ENCODE results near the gene RCAN1.
"Not testable (repeated sequence)": the region's sequence is repeated elsewhere in the genome, so short reads cannot be mapped to it uniquely, and the experiment has no call there.

RCAN1 gene

DNA sequence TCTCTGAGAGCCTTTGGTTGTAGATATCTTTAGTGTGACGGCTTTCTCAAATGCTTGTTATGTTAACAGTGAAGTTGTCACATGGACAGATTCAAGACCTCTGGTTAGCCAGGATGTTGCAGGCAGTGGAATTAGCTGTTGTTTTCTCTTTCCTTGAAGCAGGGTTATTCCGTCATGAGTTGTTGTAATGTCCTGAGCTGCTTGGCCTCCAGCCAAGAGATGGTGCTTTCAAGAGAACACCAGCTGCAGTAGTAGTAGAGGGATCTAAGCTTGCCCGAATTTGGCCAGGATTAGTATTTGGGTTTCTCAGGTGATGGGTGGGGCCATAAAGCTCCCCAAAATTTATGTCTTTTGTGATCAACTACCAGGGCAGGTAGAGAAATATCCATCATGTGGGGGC, 116.3 kb downstream of the RCAN1 start:
- Histone ChIP-seq H2AFZ (ENCODE audit: insufficient read depth, low read length, poor library complexity) (no peak overlapping the region), H3K4me2 (ENCODE audit: low read length) (no peak overlapping the region), H4K91ac (ENCODE audit: low read depth, low read length) (peak overlapping the region; percentile 0), H3K9ac (ENCODE audit: low read length) (no peak overlapping the region), H3K4ac (ENCODE audit: low read depth, low read length) (no peak overlapping the region), H2BK120ac (ENCODE audit: insufficient read depth, low read length, poor library complexity) (no peak overlapping the region), H3K79me1 (ENCODE audit: low read length) (peaks cover 5% of the 10 kb centered on the region), H2AK5ac (ENCODE audit: low read length) (no peak overlapping the region), H3K18ac (ENCODE audit: low read length) (no peak overlapping the region), H3K79me2 (ENCODE audit: control insufficient read depth, insufficient read depth, low read length, poor library complexity) (no peaks in the 10 kb centered on the region), H2BK12ac (ENCODE audit: low read length) (peak overlapping the region; percentile 61), H4K8ac (ENCODE audit: low read depth, low read length) (peak overlapping the region; percentile 18), H3K23ac (ENCODE audit: low read length) (no peak overlapping the region), H3K4me3 (ENCODE audit: low read depth, low read length) (no peak overlapping the region), H3K36me3 (ENCODE audit: control insufficient read depth in 1 of 2, insufficient read depth in 2 of 2, low read length in 2 of 2) (no peaks in the 10 kb centered on the region), H4K12ac (ENCODE audit: low read depth, low read length) (no peak overlapping the region), H3K27me3 (ENCODE audit: insufficient read depth, low read length) (no peaks in the 10 kb centered on the region), H3K14ac (ENCODE audit: low read length) (peak overlapping the region; percentile 26), H3K4me1 (ENCODE audit: control insufficient read depth in 1 of 2, insufficient read depth in 2 of 2, low read length in 2 of 2) (peaks cover 12% of the 10 kb centered on the region in 2 experiments), H3K9me3 (ENCODE audit: insufficient read depth, low read depth, low read length) (peaks cover 2% of the 10 kb centered on the region), H3K27ac (ENCODE audit: low read depth, low read length) (peak overlapping the region; percentile 44), H2BK5ac (ENCODE audit: low read depth, low read length, poor library complexity) (no peak overlapping the region)
- no peak for DNase-seq
- WGBS (ENCODE audit: extremely low coverage, insufficient coverage, insufficient read length), result no CpG with 5 or more reads among the region's 3 CpGs

- H3K9ac ChIP-seq (ENCODE audit: low read length); H3K14ac ChIP-seq (ENCODE audit: low read length): not testable (repeated sequence)
- no CpG with 5 or more reads among the region's 5 CpGs for WGBS (ENCODE audit: extremely low coverage, insufficient coverage, insufficient read length)
These were observed 131.1 kb downstream of the RCAN1 start for GRCh38 chr21:34483854-34484253.

DNA sequence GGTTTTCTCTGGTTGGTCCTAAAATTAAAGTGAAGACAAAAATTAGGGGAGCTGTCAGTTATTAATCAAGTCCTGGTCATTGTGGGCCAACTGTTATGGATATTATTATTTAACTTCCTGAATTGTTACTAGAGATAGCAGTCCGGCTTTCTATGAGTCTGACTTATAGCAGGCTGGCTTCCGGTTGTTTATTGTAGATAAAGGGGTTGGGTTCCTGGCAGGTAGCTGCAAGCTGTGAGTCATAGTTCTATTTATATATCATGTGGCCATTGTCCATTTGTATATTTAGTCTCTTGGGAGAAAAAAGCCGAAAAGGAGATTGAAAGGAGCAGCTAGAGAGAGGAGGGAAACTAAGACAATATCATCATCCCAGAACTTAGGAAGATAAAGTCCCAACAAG, 131.5 kb downstream of the RCAN1 start:
- not testable (repeated sequence) for H3K18ac ChIP-seq (ENCODE audit: low read length); H3K27me3 ChIP-seq (ENCODE audit: insufficient read depth, low read length); DNase-seq; H3K36me3 ChIP-seq (ENCODE audit: control insufficient read depth in 1 of 2, insufficient read depth in 2 of 2, low read length in 2 of 2); H2BK5ac ChIP-seq (ENCODE audit: low read depth, low read length, poor library complexity); H2AFZ ChIP-seq (ENCODE audit: insufficient read depth, low read length, poor library complexity); H3K79me1 ChIP-seq (ENCODE audit: low read length); H3K4me3 ChIP-seq (ENCODE audit: low read depth, low read length); H4K8ac ChIP-seq (ENCODE audit: low read depth, low read length); H3K4ac ChIP-seq (ENCODE audit: low read depth, low read length); H4K91ac ChIP-seq (ENCODE audit: low read depth, low read length); H2AK5ac ChIP-seq (ENCODE audit: low read length); H3K4me1 ChIP-seq (ENCODE audit: control insufficient read depth in 1 of 2, insufficient read depth in 2 of 2, low read length in 2 of 2); H2BK120ac ChIP-seq (ENCODE audit: insufficient read depth, low read length, poor library complexity); H3K9me3 ChIP-seq (ENCODE audit: insufficient read depth, low read depth, low read length); H3K9ac ChIP-seq (ENCODE audit: low read length); H4K12ac ChIP-seq (ENCODE audit: low read depth, low read length); H3K27ac ChIP-seq (ENCODE audit: low read depth, low read length); H3K23ac ChIP-seq (ENCODE audit: low read length); H3K14ac ChIP-seq (ENCODE audit: low read length); H3K4me2 ChIP-seq (ENCODE audit: low read length); H3K79me2 ChIP-seq (ENCODE audit: control insufficient read depth, insufficient read depth, low read length, poor library complexity); H2BK12ac ChIP-seq (ENCODE audit: low read length)
- no CpG with 5 or more reads among the region's 3 CpGs for WGBS (ENCODE audit: extremely low coverage, insufficient coverage, insufficient read length)

More at GRCh38 chr21:34483854-34484253, 131.1 kb downstream of the RCAN1 start:
- not testable (repeated sequence) for H4K12ac ChIP-seq (ENCODE audit: low read depth, low read length); H2AK5ac ChIP-seq (ENCODE audit: low read length); H3K4me2 ChIP-seq (ENCODE audit: low read length); H2BK12ac ChIP-seq (ENCODE audit: low read length); H3K4ac ChIP-seq (ENCODE audit: low read depth, low read length); H3K36me3 ChIP-seq (ENCODE audit: control insufficient read depth in 1 of 2, insufficient read depth in 2 of 2, low read length in 2 of 2); DNase-seq; H2AFZ ChIP-seq (ENCODE audit: insufficient read depth, low read length, poor library complexity); H3K79me1 ChIP-seq (ENCODE audit: low read length); H3K27me3 ChIP-seq (ENCODE audit: insufficient read depth, low read length); H2BK120ac ChIP-seq (ENCODE audit: insufficient read depth, low read length, poor library complexity); H3K23ac ChIP-seq (ENCODE audit: low read length); H3K4me1 ChIP-seq (ENCODE audit: control insufficient read depth in 1 of 2, insufficient read depth in 2 of 2, low read length in 2 of 2); H2BK5ac ChIP-seq (ENCODE audit: low read depth, low read length, poor library complexity); H3K4me3 ChIP-seq (ENCODE audit: low read depth, low read length); H3K18ac ChIP-seq (ENCODE audit: low read length); H3K27ac ChIP-seq (ENCODE audit: low read depth, low read length); H3K79me2 ChIP-seq (ENCODE audit: control insufficient read depth, insufficient read depth, low read length, poor library complexity); H4K8ac ChIP-seq (ENCODE audit: low read depth, low read length); H3K9me3 ChIP-seq (ENCODE audit: insufficient read depth, low read depth, low read length); H4K91ac ChIP-seq (ENCODE audit: low read depth, low read length)

DNA sequence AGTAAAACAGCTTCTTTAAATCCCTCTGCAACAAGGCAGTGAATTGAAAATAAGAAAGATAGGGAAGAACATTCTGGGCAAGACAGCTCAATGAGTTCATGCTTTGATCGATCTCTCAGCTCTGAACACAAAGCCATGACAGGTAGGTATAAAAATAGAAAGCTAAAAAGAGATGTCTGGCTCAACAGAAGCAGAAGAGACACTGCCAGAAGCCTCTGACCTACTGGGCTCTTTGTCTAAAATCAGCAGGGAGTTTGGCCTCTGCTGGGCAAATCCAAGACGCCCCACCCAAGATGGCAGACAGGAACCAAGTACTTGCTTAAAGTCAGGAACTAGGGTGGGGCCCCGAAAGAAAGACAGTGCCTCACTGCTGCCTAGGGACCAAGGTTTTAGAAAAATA, 147.6 kb downstream of the RCAN1 start:
- WGBS (ENCODE audit: extremely low coverage, insufficient coverage, insufficient read length), result no CpG with 5 or more reads among the region's 3 CpGs
- H4K91ac ChIP-seq (ENCODE audit: low read depth, low read length); H3K9ac ChIP-seq (ENCODE audit: low read length); H3K4me2 ChIP-seq (ENCODE audit: low read length); H2BK12ac ChIP-seq (ENCODE audit: low read length); H4K12ac ChIP-seq (ENCODE audit: low read depth, low read length); H2AK5ac ChIP-seq (ENCODE audit: low read length); H3K23ac ChIP-seq (ENCODE audit: low read length); H2BK5ac ChIP-seq (ENCODE audit: low read depth, low read length, poor library complexity); H3K9me3 ChIP-seq (ENCODE audit: insufficient read depth, low read depth, low read length); H3K18ac ChIP-seq (ENCODE audit: low read length); H4K8ac ChIP-seq (ENCODE audit: low read depth, low read length); DNase-seq; H3K27me3 ChIP-seq (ENCODE audit: insufficient read depth, low read length); H3K79me2 ChIP-seq (ENCODE audit: control insufficient read depth, insufficient read depth, low read length, poor library complexity); H3K4me3 ChIP-seq (ENCODE audit: low read depth, low read length); H3K14ac ChIP-seq (ENCODE audit: low read length); H3K27ac ChIP-seq (ENCODE audit: low read depth, low read length); H2BK120ac ChIP-seq (ENCODE audit: insufficient read depth, low read length, poor library complexity); H3K4ac ChIP-seq (ENCODE audit: low read depth, low read length); H3K4me1 ChIP-seq (ENCODE audit: control insufficient read depth in 1 of 2, insufficient read depth in 2 of 2, low read length in 2 of 2); H3K36me3 ChIP-seq (ENCODE audit: control insufficient read depth in 1 of 2, insufficient read depth in 2 of 2, low read length in 2 of 2); H3K79me1 ChIP-seq (ENCODE audit: low read length); H2AFZ ChIP-seq (ENCODE audit: insufficient read depth, low read length, poor library complexity): not testable (repeated sequence)

Data from trophoblast cell (in vitro differentiated cells and primary cell).